Upper lobe of left lung (tissue), 4 donors: ENCODE results near the gene ZBTB22.
"Not testable (repeated sequence)": the region's sequence is repeated elsewhere in the genome, so short reads cannot be mapped to it uniquely, and the experiment has no call there.

Source experiments
- CTCF ChIP-seq, 6 experiments: fragments of 450-650 bp in 4 of 6; fragments of 200-600 bp in 2 of 6; sonication (generic) in 2 of 6; IDR thresholded peaks; one replicate each; pipeline ENCODE4 v1.5.1; 2016 to 2019; ENCODE audit warnings: antibody characterized with exemption in 6 of 6
- EP300 ChIP-seq, 4 donors: sonication (generic); formaldehyde crosslinking; IDR thresholded peaks; one replicate each; pipeline ENCODE4 v1.5.1; 2017; ENCODE audit warnings: antibody characterized with exemption in 4 of 4, control low read depth in 2 of 4
- POLR2A ChIP-seq, 4 donors: fragments of 450-650 bp; IDR thresholded peaks; one replicate each; pipeline ENCODE4 v1.5.1; 2016 to 2017; ENCODE audit warnings: antibody characterized with exemption in 4 of 4, mild to moderate bottlenecking in 2 of 4
- POLR2AphosphoS5 ChIP-seq, 2 donors: sonication (generic); formaldehyde crosslinking; IDR thresholded peaks; one replicate each; pipeline ENCODE4 v1.5.1; 2017; ENCODE audit warnings: antibody characterized with exemption in 2 of 2

- not testable (repeated sequence) for TF ChIP-seq CTCF, POLR2AphosphoS5, EP300 (IDR thresholded peaks at IDR 0.05)
- TF ChIP-seq POLR2A (IDR thresholded peaks at IDR 0.05) = peak in 1 of 4 donors; percentile 40
Measured at GRCh38 chr6:33346972-33347371, 29.4 kb upstream of the ZBTB22 start.
